Thyroid gland (tissue), 4 donors: ENCODE measurements around the gene RABL3.

Experiments
- CTCF ChIP-seq, 6 experiments: fragments of 200-600 bp in 3 of 6; fragments of 450-650 bp in 3 of 6; sonication (generic) in 3 of 6; IDR thresholded peaks; one replicate each; pipeline ENCODE4 v1.5.1; 2016 to 2019; ENCODE audit warnings: antibody characterized with exemption in 6 of 6, mild to moderate bottlenecking in 2 of 6, inconsistent platforms in 1 of 6, moderate library complexity in 1 of 6
- POLR2A ChIP-seq, 2 donors: fragments of 450-650 bp; IDR thresholded peaks; one replicate each; pipeline ENCODE4 v1.6.1; 2017; ENCODE audit warnings: antibody characterized with exemption in 2 of 2, mild to moderate bottlenecking in 2 of 2, moderate library complexity in 1 of 2

GRCh38 chr3:120791010-120791409 lies 48.7 kb upstream of the RABL3 start:
- no peak for TF ChIP-seq CTCF (IDR thresholded peaks at IDR 0.05)
- TF ChIP-seq POLR2A (IDR thresholded peaks at IDR 0.05): no peak
